Nucleus accumbens (tissue), 56 donors: Measurements from ENCODE around the gene ZDHHC14.

Source experiments
- DNase-seq, 56 donors: peaks; one replicate each; lab custom pipeline; 2025; lab: John Stamatoyannopoulos, UW

ZDHHC14 gene

GRCh38 chr6:157669323-157669722 is 288.3 kb downstream of the ZDHHC14 start:
- DNase-seq, result no peak

- peak in 47 of 56 donors; percentile 6 to 75 (median 30) for DNase-seq
Measured at GRCh38 chr6:157669747-157670216, 288.8 kb downstream of the ZDHHC14 start.

GRCh38 chr6:157670466-157671186 is 289.6 kb downstream of the ZDHHC14 start:
- no peak for DNase-seq

- no peak for DNase-seq
Measured at GRCh38 chr6:157672726-157673412, 291.9 kb downstream of the ZDHHC14 start.

- DNase-seq, result no peak
Measured at GRCh38 chr6:157673596-157673995, 292.6 kb downstream of the ZDHHC14 start.

- no peak for DNase-seq
Measured at GRCh38 chr6:157674061-157674460, 293.1 kb downstream of the ZDHHC14 start.

- no peak for DNase-seq
Measured at GRCh38 chr6:157675831-157676230, 294.8 kb downstream of the ZDHHC14 start.

GRCh38 chr6:157676241-157676640 is 295.3 kb downstream of the ZDHHC14 start:
- DNase-seq, result no peak

- DNase-seq, result no peak
Measured at GRCh38 chr6:157677235-157677634, 296.2 kb downstream of the ZDHHC14 start.

GRCh38 chr6:157679605-157680580 is 298.9 kb downstream of the ZDHHC14 start:
- DNase-seq, result no peak

- DNase-seq, result no peak
Measured at GRCh38 chr6:157681041-157681650, 300.2 kb downstream of the ZDHHC14 start.

- DNase-seq, result no peak
Measured at GRCh38 chr6:157682856-157683481, 302.0 kb downstream of the ZDHHC14 start.

GRCh38 chr6:157683707-157684106 is 302.7 kb downstream of the ZDHHC14 start:
- DNase-seq, result no peak

GRCh38 chr6:157684620-157685299 is 303.8 kb downstream of the ZDHHC14 start:
- no peak for DNase-seq

GRCh38 chr6:157685596-157686280 is 304.7 kb downstream of the ZDHHC14 start:
- no peak for DNase-seq

GRCh38 chr6:157688275-157688959 is 307.4 kb downstream of the ZDHHC14 start:
- no peak for DNase-seq

- no peak for DNase-seq
Measured at GRCh38 chr6:157688960-157689599, 308.1 kb downstream of the ZDHHC14 start.

- DNase-seq, result no peak
Measured at GRCh38 chr6:157689875-157690274, 308.9 kb downstream of the ZDHHC14 start.
